IMR-90 (cell line): ENCODE measurements around the gene NAA38.

ENCODE experiments used
- BHLHE40 ChIP-seq: fragments of 150-350 bp; IDR thresholded peaks from 2 replicates; pipeline ENCODE4 v1.6.1; 2016; ENCODE audit warnings: mild to moderate bottlenecking, low read depth, low read length
- CEBPB ChIP-seq: IDR thresholded peaks from 2 replicates; pipeline ENCODE4 v1.6.1; 2012; ENCODE audit warnings: low read depth, low read length, improper control_type of control experiment
- CHD1 ChIP-seq: IDR thresholded peaks from 2 replicates; pipeline ENCODE4 v1.6.1; 2012; ENCODE audit warnings: low read depth, low read length, improper control_type of control experiment
- FOS ChIP-seq: fragments of 150-350 bp; IDR thresholded peaks from 2 replicates; pipeline ENCODE4 v1.6.1; 2016; ENCODE audit warnings: low read depth, low read length
- MAFK ChIP-seq: IDR thresholded peaks from 2 replicates; pipeline ENCODE4 v1.6.1; 2012; ENCODE audit warnings: low read depth, low read length, improper control_type of control experiment
- MAZ ChIP-seq: IDR thresholded peaks from 2 replicates; pipeline ENCODE4 v1.6.1; 2012; ENCODE audit warnings: low read depth, mild to moderate bottlenecking, low read length, improper control_type of control experiment, moderate library complexity, borderline replicate concordance
- MXI1 ChIP-seq: IDR thresholded peaks from 2 replicates; pipeline ENCODE4 v1.6.1; 2012; ENCODE audit warnings: low read depth, mild to moderate bottlenecking, low read length, moderate library complexity, borderline replicate concordance
- POLR2A ChIP-seq: IDR thresholded peaks from 2 replicates; pipeline ENCODE4 v1.6.1; 2012; ENCODE audit warnings: mild to moderate bottlenecking, low read depth, low read length
- RAD21 ChIP-seq: IDR thresholded peaks from 2 replicates; pipeline ENCODE4 v1.6.1; 2012; ENCODE audit warnings: low read length, improper control_type of control experiment
- RCOR1 ChIP-seq: IDR thresholded peaks from 2 replicates; pipeline ENCODE4 v1.6.1; 2012; ENCODE audit warnings: mild to moderate bottlenecking, low read length, improper control_type of control experiment; ENCODE audit not compliant: insufficient replicate concordance
- RFX5 ChIP-seq: IDR thresholded peaks from 2 replicates; pipeline ENCODE4 v1.8.0; 2012; ENCODE audit warnings: low read depth, mild to moderate bottlenecking, low read length, moderate library complexity
- SMC3 ChIP-seq: fragments of 150-350 bp; IDR thresholded peaks from 2 replicates; pipeline ENCODE4 v1.6.1; 2016; ENCODE audit warnings: low read depth, mild to moderate bottlenecking, antibody characterized with exemption, low read length, moderate library complexity
- TF ChIP-seq, protein P1 (sequence below): conservative IDR thresholded peaks from 2 replicates; pipeline ENCODE4 v1.5.1; 2012; ENCODE audit warnings: mild to moderate bottlenecking, low read depth, low read length, improper control_type of control experiment
- TF ChIP-seq, protein P2 (sequence below): fragments of 150-350 bp; IDR thresholded peaks from 2 replicates; pipeline ENCODE4 v1.6.1; 2017; ENCODE audit warnings: mild to moderate bottlenecking, antibody characterized with exemption, low read length, low read depth

DNA sequence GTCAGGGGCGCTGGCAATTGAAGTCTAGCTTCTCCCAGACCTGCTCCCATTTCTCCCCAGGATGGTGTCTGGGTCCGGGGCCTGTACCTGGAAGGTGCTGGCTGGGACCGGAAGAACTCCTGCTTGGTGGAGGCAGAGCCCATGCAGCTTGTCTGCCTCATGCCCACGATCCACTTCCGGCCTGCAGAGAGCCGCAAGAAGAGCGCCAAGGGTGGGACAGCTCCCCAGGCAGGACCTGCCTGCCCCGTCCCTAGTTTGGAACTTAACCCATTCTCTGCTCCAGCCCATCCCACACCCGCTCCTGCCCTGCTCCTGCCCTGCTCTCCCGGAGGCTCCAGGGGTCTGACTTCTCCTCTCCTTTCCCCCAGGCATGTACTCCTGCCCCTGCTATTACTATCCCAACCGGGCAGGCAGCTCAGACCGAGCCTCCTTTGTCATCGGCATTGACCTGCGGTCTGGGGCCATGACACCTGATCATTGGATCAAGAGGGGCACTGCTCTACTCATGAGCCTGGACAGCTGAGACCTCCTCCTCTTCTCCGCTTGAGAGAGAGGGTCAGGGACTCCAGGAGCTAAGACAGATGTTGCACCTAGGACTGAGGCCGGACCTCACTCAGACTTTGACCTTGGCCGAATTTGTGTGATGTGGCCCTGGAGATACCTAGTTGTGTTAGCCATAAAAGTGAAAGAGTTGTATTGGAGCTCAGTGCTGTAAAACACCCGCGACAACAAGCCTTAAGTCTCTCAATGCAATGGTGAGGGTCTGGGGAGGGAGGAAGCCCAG, 24.2 kb downstream of the NAA38 start:
- TF ChIP-seq, protein P1, sequence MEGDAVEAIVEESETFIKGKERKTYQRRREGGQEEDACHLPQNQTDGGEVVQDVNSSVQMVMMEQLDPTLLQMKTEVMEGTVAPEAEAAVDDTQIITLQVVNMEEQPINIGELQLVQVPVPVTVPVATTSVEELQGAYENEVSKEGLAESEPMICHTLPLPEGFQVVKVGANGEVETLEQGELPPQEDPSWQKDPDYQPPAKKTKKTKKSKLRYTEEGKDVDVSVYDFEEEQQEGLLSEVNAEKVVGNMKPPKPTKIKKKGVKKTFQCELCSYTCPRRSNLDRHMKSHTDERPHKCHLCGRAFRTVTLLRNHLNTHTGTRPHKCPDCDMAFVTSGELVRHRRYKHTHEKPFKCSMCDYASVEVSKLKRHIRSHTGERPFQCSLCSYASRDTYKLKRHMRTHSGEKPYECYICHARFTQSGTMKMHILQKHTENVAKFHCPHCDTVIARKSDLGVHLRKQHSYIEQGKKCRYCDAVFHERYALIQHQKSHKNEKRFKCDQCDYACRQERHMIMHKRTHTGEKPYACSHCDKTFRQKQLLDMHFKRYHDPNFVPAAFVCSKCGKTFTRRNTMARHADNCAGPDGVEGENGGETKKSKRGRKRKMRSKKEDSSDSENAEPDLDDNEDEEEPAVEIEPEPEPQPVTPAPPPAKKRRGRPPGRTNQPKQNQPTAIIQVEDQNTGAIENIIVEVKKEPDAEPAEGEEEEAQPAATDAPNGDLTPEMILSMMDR = no peak
- TF ChIP-seq RAD21 (no peak), POLR2A (no peak), SMC3 (no peak), RFX5 (no peak), MAZ (no peak), CEBPB (no peak), CHD1 (no peak), MXI1 (no peak), FOS (no peak), RCOR1 (no peak), BHLHE40 (no peak), MAFK (no peak)
- TF ChIP-seq, protein P2, sequence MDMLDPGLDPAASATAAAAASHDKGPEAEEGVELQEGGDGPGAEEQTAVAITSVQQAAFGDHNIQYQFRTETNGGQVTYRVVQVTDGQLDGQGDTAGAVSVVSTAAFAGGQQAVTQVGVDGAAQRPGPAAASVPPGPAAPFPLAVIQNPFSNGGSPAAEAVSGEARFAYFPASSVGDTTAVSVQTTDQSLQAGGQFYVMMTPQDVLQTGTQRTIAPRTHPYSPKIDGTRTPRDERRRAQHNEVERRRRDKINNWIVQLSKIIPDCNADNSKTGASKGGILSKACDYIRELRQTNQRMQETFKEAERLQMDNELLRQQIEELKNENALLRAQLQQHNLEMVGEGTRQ = no peak
